Measurements from ENCODE around the gene ENDOV.

GRCh38 chr17:80406146-80406545 is 8.8 kb upstream of the ENDOV start:
- TF ChIP-seq CTCF (IDR thresholded peaks at IDR 0.05) (no peak), POLR2A (IDR thresholded peaks at IDR 0.05) (no peak)

Data from stomach (tissue), 4 donors.